Effector memory CD4-positive, alpha-beta T cell (primary cell): ENCODE measurements around the gene BCL2L12.
A peak's percentile ranks its signal among the peaks of the same experiment; 100 is the strongest.

Source experiments
- DNase-seq, 3 donors: peaks; one replicate each; pipeline ENCODE4 v3.0.0-alpha.2; 2020
- H3K27ac ChIP-seq: 2 replicates; pipeline ENCODE4 v1.7.0; 2013; ENCODE audit warnings: mild to moderate bottlenecking, low read length, moderate library complexity; ENCODE audit not compliant: insufficient read depth, poor library complexity, severe bottlenecking
- H3K27me3 ChIP-seq: replicated peaks from 2 replicates; pipeline ENCODE4 v1.7.0; 2013; ENCODE audit warnings: mild to moderate bottlenecking, low read length; ENCODE audit not compliant: insufficient read depth, control insufficient read depth, poor library complexity, severe bottlenecking
- H3K36me3 ChIP-seq: 2 replicates; pipeline ENCODE4 v1.7.0; 2013; ENCODE audit warnings: mild to moderate bottlenecking, low read length, moderate library complexity; ENCODE audit not compliant: control insufficient read depth, insufficient read depth
- H3K4me1 ChIP-seq: 2 replicates; pipeline ENCODE4 v1.7.0; 2013; ENCODE audit warnings: low read length, mild to moderate bottlenecking; ENCODE audit not compliant: control insufficient read depth, insufficient read depth, poor library complexity, severe bottlenecking
- H3K4me3 ChIP-seq: 2 replicates; pipeline ENCODE4 v1.7.0; 2013; ENCODE audit warnings: low read length, low read depth, mild to moderate bottlenecking; ENCODE audit not compliant: insufficient read depth, poor library complexity, severe bottlenecking
- H3K9me3 ChIP-seq: 2 replicates; pipeline ENCODE4 v1.7.0; 2013; ENCODE audit warnings: mild to moderate bottlenecking, low read length, moderate library complexity; ENCODE audit not compliant: control insufficient read depth

The BCL2L12 gene

GRCh38 chr19:49691243-49692146, 25.8 kb downstream of the BCL2L12 start:
- no peak for DNase-seq

GRCh38 chr19:49692147-49692506, 26.4 kb downstream of the BCL2L12 start:
- Histone ChIP-seq H3K4me1 (peaks cover 28% of the 10 kb centered on the region), H3K36me3 (peaks cover 5% of the 10 kb centered on the region), H3K27me3 (peaks cover 8% of the 10 kb centered on the region), H3K9me3 (no peaks in the 10 kb centered on the region), H3K4me3 (no peak overlapping the region), H3K27ac (no peak overlapping the region)
- no peak for DNase-seq

More at GRCh38 chr19:49691243-49692146, 25.8 kb downstream of the BCL2L12 start:
- H3K4me1 ChIP-seq, result peaks cover 28% of the 10 kb centered on the region
- H3K27me3 ChIP-seq, result peaks cover 8% of the 10 kb centered on the region
- H3K27ac ChIP-seq, result no peak overlapping the region
- H3K36me3 ChIP-seq, result peaks cover 10% of the 10 kb centered on the region
- H3K9me3 ChIP-seq, result no peaks in the 10 kb centered on the region
- H3K4me3 ChIP-seq, result peak overlapping the region; percentile 43

- H3K4me1 ChIP-seq, result peaks cover 9% of the 10 kb centered on the region
- DNase-seq, result no peak
Observed at GRCh38 chr19:49696115-49696514, 30.4 kb downstream of the BCL2L12 start.

GRCh38 chr19:49696865-49697264, 31.1 kb downstream of the BCL2L12 start:
- no peak for DNase-seq
- H3K4me1 ChIP-seq, result peaks cover 2% of the 10 kb centered on the region
- H3K27ac ChIP-seq, result no peak overlapping the region
- no peaks in the 10 kb centered on the region for H3K9me3 ChIP-seq
- H3K27me3 ChIP-seq, result peaks cover 2% of the 10 kb centered on the region
- H3K36me3 ChIP-seq, result no peaks in the 10 kb centered on the region
- H3K4me3 ChIP-seq, result no peak overlapping the region

More at GRCh38 chr19:49696115-49696514, 30.4 kb downstream of the BCL2L12 start:
- Histone ChIP-seq H3K4me3 (no peak overlapping the region), H3K9me3 (no peaks in the 10 kb centered on the region), H3K27me3 (peaks cover 4% of the 10 kb centered on the region), H3K36me3 (no peaks in the 10 kb centered on the region), H3K27ac (no peak overlapping the region)

GRCh38 chr19:49699364-49699763, 33.6 kb downstream of the BCL2L12 start:
- no peak for DNase-seq
- no peak overlapping the region for H3K4me3 ChIP-seq
- H3K27me3 ChIP-seq, result peaks cover 2% of the 10 kb centered on the region
- no peaks in the 10 kb centered on the region for H3K36me3 ChIP-seq
- H3K4me1 ChIP-seq, result no peaks in the 10 kb centered on the region
- no peak overlapping the region for H3K27ac ChIP-seq
- no peaks in the 10 kb centered on the region for H3K9me3 ChIP-seq

GRCh38 chr19:49700563-49700962, 34.8 kb downstream of the BCL2L12 start:
- Histone ChIP-seq H3K27ac (no peak overlapping the region), H3K9me3 (no peaks in the 10 kb centered on the region), H3K27me3 (peaks cover 2% of the 10 kb centered on the region), H3K36me3 (no peaks in the 10 kb centered on the region), H3K4me1 (no peaks in the 10 kb centered on the region), H3K4me3 (no peak overlapping the region)
- DNase-seq, result no peak

GRCh38 chr19:49701271-49701786, 35.6 kb downstream of the BCL2L12 start:
- no peaks in the 10 kb centered on the region for H3K4me1 ChIP-seq
- H3K9me3 ChIP-seq, result no peaks in the 10 kb centered on the region
- no peak overlapping the region for H3K4me3 ChIP-seq
- no peaks in the 10 kb centered on the region for H3K36me3 ChIP-seq
- H3K27me3 ChIP-seq, result peaks cover 2% of the 10 kb centered on the region
- no peak overlapping the region for H3K27ac ChIP-seq
- DNase-seq, result no peak

- H3K36me3 ChIP-seq, result no peaks in the 10 kb centered on the region
- H3K27ac ChIP-seq, result no peak overlapping the region
- H3K27me3 ChIP-seq, result peaks cover 2% of the 10 kb centered on the region
- no peak for DNase-seq
- no peak overlapping the region for H3K4me3 ChIP-seq
- H3K4me1 ChIP-seq, result no peaks in the 10 kb centered on the region
- no peaks in the 10 kb centered on the region for H3K9me3 ChIP-seq
Observed at GRCh38 chr19:49704888-49705642, 39.3 kb downstream of the BCL2L12 start.

GRCh38 chr19:49705919-49706318, 40.2 kb downstream of the BCL2L12 start:
- Histone ChIP-seq H3K4me3 (no peak overlapping the region), H3K36me3 (no peaks in the 10 kb centered on the region), H3K4me1 (no peaks in the 10 kb centered on the region), H3K27me3 (peaks cover 2% of the 10 kb centered on the region), H3K9me3 (no peaks in the 10 kb centered on the region), H3K27ac (no peak overlapping the region)
- no peak for DNase-seq
